HCT116 (cell line): ENCODE measurements around the gene VAV2. TPM values are rescaled to one million over a fixed set of nuclear protein-coding genes. Genes with fewer than 3 reads are reported as not detected.

Experiments used
- ATAC-seq: fragments of 200-7000 bp; cut with Tn5 transposase; 2 replicates; pipeline ENCODE4 v1.9.1; 2020; ENCODE audit warnings: mild to moderate bottlenecking, moderate library complexity
- BruUV-seq: library from RNA; stranded (reverse); fragments of 400-500 nt; replicated peaks from 2 replicates; lab custom pipeline; 2021; lab: Mats Ljungman, UMichigan
- CTCF ChIA-PET: fragments of 300-600 bp; sonication (Branson Sonifier 250); formaldehyde crosslinking; loops from one replicate; lab custom pipeline; 2021; ENCODE audit warnings: antibody characterized with exemption; lab: Charles Lee
- POLR2A ChIA-PET: fragments of 300-600, 350-600 bp; sonication (Branson Sonifier 250); formaldehyde crosslinking; loops from one replicate; lab custom pipeline; 2021; ENCODE audit warnings: antibody characterized with exemption; lab: Charles Lee
- RAD21 ChIA-PET, 2 experiments: fragments of 300-600 bp; sonication (Branson Sonifier 250); formaldehyde crosslinking; loops; one replicate each; lab custom pipeline; 2023; ENCODE audit warnings: low total read pairs in 2 of 2; ENCODE audit not compliant: uncharacterized antibody in 2 of 2, unreplicated experiment in 2 of 2, low non-redundant PET in 1 of 2; lab: Charles Lee
- DNase-seq: peaks from one replicate; pipeline ENCODE4 v3.0.0-alpha.2; 2010; ENCODE audit warnings: low read depth, low spot score
- H2AFZ ChIP-seq: fragments of 200-600 bp; shearing (Covaris generic), sonication (generic); 2 replicates; pipeline ENCODE4 v1.6.1; 2017; ENCODE audit warnings: low read depth, mixed run types, mixed read lengths, antibody characterized with exemption, low read length; ENCODE audit not compliant: poor library complexity, severe bottlenecking
- H3K27ac ChIP-seq: 2 replicates; pipeline ENCODE4 v1.5.1; 2012; ENCODE audit warnings: low read depth, low read length
- H3K27me3 ChIP-seq: fragments of 200-600 bp; sonication (generic); 2 replicates; pipeline ENCODE4 v1.6.1; 2016; ENCODE audit warnings: mixed run types, low read length, mixed read lengths; ENCODE audit not compliant: insufficient read depth
- H3K36me3 ChIP-seq, 2 experiments: fragments of 200-500 bp in 1 of 2; fragments of 200-600 bp in 1 of 2; sonication (Bioruptor generic) in 1 of 2; sonication (generic) in 1 of 2; 2 replicates each; pipeline versions ENCODE4 v1.5.1 to v1.6.1; 2014 to 2016; ENCODE audit warnings: low read length in 2 of 2, inconsistent platforms in 1 of 2, mixed read lengths in 1 of 2, mixed run types in 1 of 2; ENCODE audit not compliant: insufficient read depth in 2 of 2, control insufficient read depth in 1 of 2
- H3K4me1 ChIP-seq, 2 experiments: fragments of 200-600 bp in 1 of 2; sonication (generic) in 1 of 2; 2 replicates each; pipeline versions ENCODE4 v1.5.1 to v1.6.1; 2012 to 2017; ENCODE audit warnings: low read length in 2 of 2, inconsistent platforms in 1 of 2, mild to moderate bottlenecking in 1 of 2, mixed read lengths in 1 of 2, mixed run types in 1 of 2, moderate library complexity in 1 of 2; ENCODE audit not compliant: insufficient read depth in 2 of 2, control insufficient read depth in 1 of 2
- H3K4me2 ChIP-seq: fragments of 200-600 bp; sonication (generic); 2 replicates; pipeline ENCODE4 v1.6.1; 2017; ENCODE audit warnings: mixed run types, low read length, mixed read lengths
- H3K4me3 ChIP-seq, 2 experiments: fragments of 200-600 bp in 1 of 2; sonication (generic) in 1 of 2; replicated peaks in 1 of 2; 2 replicates each; pipeline ENCODE4 v1.5.1; 2011 to 2016; ENCODE audit warnings: low read length in 2 of 2, control low read depth in 1 of 2, low read depth in 1 of 2, mild to moderate bottlenecking in 1 of 2, mixed read lengths in 1 of 2, mixed run types in 1 of 2
- H3K79me2 ChIP-seq: fragments of 200-600 bp; sonication (generic); 2 replicates; pipeline ENCODE4 v1.6.1; 2017; ENCODE audit warnings: mild to moderate bottlenecking, mixed run types, low read length, moderate library complexity, mixed read lengths; ENCODE audit not compliant: insufficient read depth
- H3K9ac ChIP-seq: fragments of 200-600 bp; sonication (generic); 2 replicates; pipeline ENCODE4 v1.6.1; 2016; ENCODE audit warnings: low read length, mixed read lengths
- H3K9me2 ChIP-seq: fragments of 200-600 bp; sonication (generic), shearing (Covaris generic); 2 replicates; pipeline ENCODE4 v1.6.1; 2017; ENCODE audit warnings: mixed run types, mild to moderate bottlenecking, moderate library complexity; ENCODE audit not compliant: insufficient read depth
- H3K9me3 ChIP-seq, 2 experiments: fragments of 200-500 bp in 1 of 2; fragments of 200-600 bp in 1 of 2; sonication (Bioruptor generic) in 1 of 2; sonication (generic) in 1 of 2; 2 replicates each; pipeline ENCODE4 v1.6.1; 2014 to 2017; ENCODE audit warnings: low read length in 2 of 2, mixed read lengths in 2 of 2, inconsistent platforms in 1 of 2, low read depth in 1 of 2, mild to moderate bottlenecking in 1 of 2, mixed run types in 1 of 2, moderate library complexity in 1 of 2; ENCODE audit not compliant: control insufficient read depth in 1 of 2, insufficient read depth in 1 of 2
- H4K20me1 ChIP-seq: fragments of 200-600 bp; sonication (generic), shearing (Covaris generic); 2 replicates; pipeline ENCODE4 v1.6.1; 2017; ENCODE audit warnings: mixed run types, mild to moderate bottlenecking, moderate library complexity; ENCODE audit not compliant: insufficient read depth
- ATF3 ChIP-seq: IDR thresholded peaks from 2 replicates; pipeline ENCODE4 v1.6.1; 2012
- CBX3 ChIP-seq: IDR thresholded peaks from 2 replicates; pipeline ENCODE4 v1.6.1; 2012; ENCODE audit warnings: low read depth
- ELF1 ChIP-seq: IDR thresholded peaks from 2 replicates; pipeline ENCODE4 v1.6.1; 2012; ENCODE audit warnings: low read depth, borderline replicate concordance
- EZH2 ChIP-seq: fragments of 200-600 bp; sonication (generic); IDR thresholded peaks from 2 replicates; pipeline ENCODE4 v1.6.1; 2017; ENCODE audit warnings: antibody characterized with exemption, mixed run types
- EZH2phosphoT487 ChIP-seq: fragments of 200-600 bp; IDR thresholded peaks from 2 replicates; pipeline ENCODE4 v1.6.1; 2018; ENCODE audit warnings: antibody characterized with exemption, borderline replicate concordance
- JUND ChIP-seq: IDR thresholded peaks from 2 replicates; pipeline ENCODE4 v1.6.1; 2012
- SRF ChIP-seq: IDR thresholded peaks from 2 replicates; pipeline ENCODE4 v1.6.1; 2012; ENCODE audit warnings: low read depth
- intact Hi-C: fragments of 100-400 bp; cut with micrococcal nuclease; formaldehyde crosslinking; loops from 2 replicates; pipeline ENCODE4 v1.10.0; 2022
- total RNA-seq: library from RNA; stranded (reverse); gene quantifications from one replicate; pipeline ENCODE4 v1.2.1, GENCODE V29; 2021; ENCODE audit not compliant: unreplicated experiment
- TF ChIP-seq, protein P1 (sequence below), 3 experiments: fragments of 200-600 bp in 1 of 3; sonication (generic) in 1 of 3; IDR thresholded peaks in 2 of 3; conservative IDR thresholded peaks in 1 of 3; 2 replicates each; pipeline ENCODE4 v1.5.1; 2012 to 2017; ENCODE audit warnings: low read depth in 2 of 3, low read length in 2 of 3, antibody characterized with exemption in 1 of 3, borderline replicate concordance in 1 of 3, control low read depth in 1 of 3, mild to moderate bottlenecking in 1 of 3, mixed read lengths in 1 of 3, mixed run types in 1 of 3, moderate library complexity in 1 of 3; ENCODE audit not compliant: insufficient read depth in 1 of 3

VAV2 gene
- total RNA-seq, 1 experiment from 2014 or later: 33.2 TPM

DNA sequence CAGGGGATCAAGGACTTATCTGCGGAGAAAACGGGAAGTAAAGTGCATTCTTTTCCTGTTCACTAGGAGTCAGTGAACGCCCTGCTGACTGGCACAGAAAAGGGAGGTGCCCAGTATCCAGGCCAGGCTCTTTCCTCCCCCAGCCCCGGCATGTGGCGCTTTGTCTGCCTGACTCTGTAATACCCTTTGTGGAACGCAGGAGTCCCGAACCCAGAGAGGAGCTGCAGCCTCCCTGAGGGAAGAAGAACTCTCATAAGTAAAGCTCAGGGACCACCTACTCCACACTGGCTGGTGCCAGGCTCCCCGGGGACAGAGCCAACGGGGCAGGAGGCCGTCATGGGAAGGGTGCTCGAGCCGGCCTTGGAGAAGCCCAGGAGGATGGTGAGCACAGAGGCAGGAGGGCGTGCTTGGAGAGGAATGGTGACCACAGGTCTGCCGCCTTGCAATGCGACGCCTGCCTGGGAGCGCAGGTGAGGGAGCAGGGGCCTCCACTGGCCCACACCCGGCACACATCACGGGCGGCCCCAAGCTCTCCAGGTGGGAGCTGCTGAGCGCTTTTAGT, 31.5 kb downstream of the VAV2 start:
- Histone ChIP-seq H2AFZ (no peak overlapping the region), H3K4me2 (no peak overlapping the region), H3K27ac (no peak overlapping the region), H3K36me3 (no peaks in the 10 kb centered on the region), H3K9ac (no peak overlapping the region), H3K4me1 (peaks cover 0 to 7% of the 10 kb centered on the region in 2 experiments; a peak in 2 of 4 replicates), H3K4me3 (no peak overlapping the region), H3K9me3 (no peaks in the 10 kb centered on the region; a peak in 2 of 4 replicates), H4K20me1 (no peaks in the 10 kb centered on the region), H3K27me3 (no peaks in the 10 kb centered on the region)
- ChIA-PET CTCF (no interaction called here), RAD21 (no interaction called here), POLR2A (no interaction called here)
- ATAC-seq (no peak), DNase-seq (no peak)
- no TSS peak for BruUV-seq
- intact Hi-C loops: no loop called here
- TF ChIP-seq, protein P1, sequence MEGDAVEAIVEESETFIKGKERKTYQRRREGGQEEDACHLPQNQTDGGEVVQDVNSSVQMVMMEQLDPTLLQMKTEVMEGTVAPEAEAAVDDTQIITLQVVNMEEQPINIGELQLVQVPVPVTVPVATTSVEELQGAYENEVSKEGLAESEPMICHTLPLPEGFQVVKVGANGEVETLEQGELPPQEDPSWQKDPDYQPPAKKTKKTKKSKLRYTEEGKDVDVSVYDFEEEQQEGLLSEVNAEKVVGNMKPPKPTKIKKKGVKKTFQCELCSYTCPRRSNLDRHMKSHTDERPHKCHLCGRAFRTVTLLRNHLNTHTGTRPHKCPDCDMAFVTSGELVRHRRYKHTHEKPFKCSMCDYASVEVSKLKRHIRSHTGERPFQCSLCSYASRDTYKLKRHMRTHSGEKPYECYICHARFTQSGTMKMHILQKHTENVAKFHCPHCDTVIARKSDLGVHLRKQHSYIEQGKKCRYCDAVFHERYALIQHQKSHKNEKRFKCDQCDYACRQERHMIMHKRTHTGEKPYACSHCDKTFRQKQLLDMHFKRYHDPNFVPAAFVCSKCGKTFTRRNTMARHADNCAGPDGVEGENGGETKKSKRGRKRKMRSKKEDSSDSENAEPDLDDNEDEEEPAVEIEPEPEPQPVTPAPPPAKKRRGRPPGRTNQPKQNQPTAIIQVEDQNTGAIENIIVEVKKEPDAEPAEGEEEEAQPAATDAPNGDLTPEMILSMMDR (IDR thresholded peaks at IDR 0.05 in 2 of 3, conservative IDR thresholded peaks at IDR 0.05 in 1 of 3; ENCODE audit: borderline replicate concordance in 1 of 3, insufficient read depth in 1 of 3, low read depth in 2 of 3, low read length in 2 of 3): no peak
- TF ChIP-seq JUND: no peak
- no peak for TF ChIP-seq ELF1
- TF ChIP-seq EZH2phosphoT487: no peak
- TF ChIP-seq SRF: no peak
- TF ChIP-seq EZH2: no peak
- TF ChIP-seq CBX3: no peak
- TF ChIP-seq ATF3: no peak
- TF ChIP-seq, all 23 proteins: peak for 0
- no peaks in the 10 kb centered on the region for H3K9me2 ChIP-seq
- H3K79me2 ChIP-seq: peaks cover 67% of the 10 kb centered on the region
